Astrocyte of the spinal cord (primary cell): ENCODE data around the gene MACROD2.

Source experiments
- DNase-seq: peaks from one replicate; pipeline ENCODE4 v3.0.0; 2011; ENCODE audit warnings: low read depth, low spot score
- H3K4me3 ChIP-seq: 2 replicates; pipeline ENCODE4 v1.5.1; 2011; ENCODE audit warnings: low read depth, mild to moderate bottlenecking, low read length, moderate library complexity
- CTCF ChIP-seq: IDR thresholded peaks from 2 replicates; pipeline ENCODE4 v1.5.1; 2012; ENCODE audit warnings: low read depth, mild to moderate bottlenecking, low read length, inconsistent platforms
- in situ Hi-C: cut with HindIII; loops from 2 replicates; pipeline ENCODE4 v1.10.0; 2017; ENCODE audit warnings: low sequenced_read_pairs

MACROD2 gene

GRCh38 chr20:15848126-15848525 lies 1852.8 kb downstream of the MACROD2 start:
- in situ Hi-C loops: no loop called here
- no peak overlapping the region for H3K4me3 ChIP-seq
- TF ChIP-seq CTCF: no peak
- DNase-seq: no peak

- H3K4me3 ChIP-seq: no peak overlapping the region
- in situ Hi-C loops: no loop called here
- TF ChIP-seq CTCF: no peak
- no peak for DNase-seq
Measured at GRCh38 chr20:15848995-15849610, 1853.8 kb downstream of the MACROD2 start.

GRCh38 chr20:15851576-15852215 lies 1856.4 kb downstream of the MACROD2 start:
- no peak for TF ChIP-seq CTCF

GRCh38 chr20:15854911-15855310 lies 1859.6 kb downstream of the MACROD2 start:
- no peak for TF ChIP-seq CTCF
- no peak overlapping the region for H3K4me3 ChIP-seq
- in situ Hi-C loops: no loop called here
- DNase-seq: no peak

More at GRCh38 chr20:15851576-15852215, 1856.4 kb downstream of the MACROD2 start:
- H3K4me3 ChIP-seq: no peak overlapping the region
- DNase-seq: no peak
- in situ Hi-C loops: no loop called here

GRCh38 chr20:15857173-15857784 lies 1862.0 kb downstream of the MACROD2 start:
- in situ Hi-C loops: no loop called here
- TF ChIP-seq CTCF: no peak
- no peak for DNase-seq
- H3K4me3 ChIP-seq: no peak overlapping the region

GRCh38 chr20:15859061-15859460 lies 1863.7 kb downstream of the MACROD2 start:
- no peak for TF ChIP-seq CTCF
- no peak overlapping the region for H3K4me3 ChIP-seq
- DNase-seq: no peak
- in situ Hi-C loops: no loop called here
